ENCODE data around the gene NXPH3. TPM values are rescaled to one million over a fixed set of nuclear protein-coding genes. Genes with fewer than 3 reads are reported as not detected.

Gene NXPH3
- total and polyA plus RNA-seq, 9 of the 15 experiments (the other 6 are each of a cell fraction or from before 2014, with no cell fraction given) = 0.04 to 0.27 (median 0.07) TPM; not detected in 2

- Histone ChIP-seq H2AFZ (ENCODE audit: low read depth, low read length) (no peak overlapping the region), H3K9me1 (ENCODE audit: control insufficient read depth, insufficient read depth, low read length) (no peaks in the 10 kb centered on the region), H3K4me2 (ENCODE audit: insufficient read depth, low read length) (no peak overlapping the region), H3K9ac (ENCODE audit: insufficient read depth in 1 of 2, low read depth in 2 of 2, low read length in 2 of 2) (no peak overlapping the region), H3K27ac (ENCODE audit: extremely low read depth, low read depth, low read length) (no peak overlapping the region), H3K4me3 (no peak overlapping the region), H3K27me3 (ENCODE audit: control insufficient read depth in 2 of 2, insufficient read depth in 2 of 2, low read length in 2 of 2) (no peaks in the 10 kb centered on the region), H3K9me3 (replicated peaks; ENCODE audit: control insufficient read depth, insufficient read depth, low read depth, low read length) (no peaks in the 10 kb centered on the region), H4K20me1 (replicated peaks; ENCODE audit: control insufficient read depth, insufficient read depth, low read length) (peaks cover 7% of the 10 kb centered on the region), H3K4me1 (replicated peaks in 1 of 2; ENCODE audit: control insufficient read depth in 2 of 2, insufficient read depth in 2 of 2, low read length in 2 of 2) (peaks cover 7 to 31% of the 10 kb centered on the region in 2 experiments; a peak in 4 of 5 replicates), H3K79me2 (ENCODE audit: control insufficient read depth, insufficient read depth, low read length) (no peaks in the 10 kb centered on the region), H3K36me3 (ENCODE audit: control insufficient read depth, insufficient read depth, low read length) (no peaks in the 10 kb centered on the region)
- CTCF ChIA-PET (ENCODE audit: low intra/inter-chr PET ratio) = no interaction called here
- DNase-seq (ENCODE audit: extremely low read depth in 1 of 4, low spot score in 3 of 4) = no peak
- BruUV-seq (replicated peaks) = no TSS peak
- FAIRE-seq = no peak
- ATAC-seq = no peak
- POLR2A ChIA-PET = interaction anchor here (0.6 kb wide), 1 partner anchor 14 kb away, joined by 3 read pairs; no protein-coding TSS in a partner anchor
- TF ChIP-seq NCOR1 (IDR thresholded peaks at IDR 0.05) (no peak), CHD4 (IDR thresholded peaks at IDR 0.05; ENCODE audit: insufficient read depth, insufficient replicate concordance, low read depth, low read length, poor library complexity, severe bottlenecking) (no peak), ZNF316 (IDR thresholded peaks at IDR 0.05) (0 out of 2 replicates have a peak, but pooled peaks have one; percentile 26), ATF4 (CRISPR knock-in tag; IDR thresholded peaks at IDR 0.05) (no peak), ZNF165 (CRISPR knock-in tag; IDR thresholded peaks at IDR 0.05; ENCODE audit: borderline replicate concordance) (no peak), ARID4B (CRISPR knock-in tag; IDR thresholded peaks at IDR 0.05) (no peak), FOXM1 (IDR thresholded peaks at IDR 0.05; ENCODE audit: low read depth) (no peak), FOXM1 (CRISPR knock-in tag; IDR thresholded peaks at IDR 0.05; ENCODE audit: low read depth) (no peak)
- in situ Hi-C loops (cut with MboI) (no loop called here), intact Hi-C loops (cut with micrococcal nuclease) (no loop called here)
- 26% methylated on average over 11 of the region's 12 CpGs for WGBS (ENCODE audit: insufficient coverage, low coverage, missing lambda C conversion rate)
These were observed 6.5 kb downstream of the NXPH3 start for GRCh38 chr17:49582055-49582722.

All from K562 (cell line).